Inflammatory macrophage treated with lipopolysaccharide for 4 hours (primary cell): ENCODE results near the gene SULT1E1.
"Not testable (repeated sequence)": the region's sequence is repeated elsewhere in the genome, so short reads cannot be mapped to it uniquely, and the experiment has no call there.

Source experiments
- DNase-seq: peaks from one replicate; pipeline ENCODE4 v3.0.0-alpha.2; 2020

Gene SULT1E1

DNA sequence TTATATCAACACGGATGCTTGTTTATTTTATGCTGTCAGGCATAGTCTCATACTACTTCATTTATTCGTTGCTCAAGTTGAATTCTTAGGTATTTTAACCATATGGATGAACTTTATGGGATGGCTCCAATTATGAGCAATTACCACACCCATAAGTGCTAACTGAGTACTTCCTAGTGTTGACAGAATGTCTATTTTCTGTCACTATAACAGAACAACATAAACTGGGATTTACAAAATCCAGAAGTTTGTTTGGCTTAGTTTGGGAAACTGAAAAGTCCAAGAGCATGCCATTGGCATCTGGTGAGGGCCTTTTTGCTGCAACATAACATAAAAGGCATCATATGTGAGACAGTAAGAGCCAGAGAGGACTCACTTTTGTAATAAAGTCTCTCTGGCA is 21.0 kb downstream of the SULT1E1 start:
- DNase-seq: no peak

GRCh38 chr4:69836287-69836686 is 23.7 kb downstream of the SULT1E1 start:
- DNase-seq: no peak

- DNase-seq: no peak
Measured at GRCh38 chr4:69835766-69836165, 24.2 kb downstream of the SULT1E1 start.

- no peak for DNase-seq
Measured at GRCh38 chr4:69833251-69833650, 26.7 kb downstream of the SULT1E1 start.

GRCh38 chr4:69832326-69833030 is 27.5 kb downstream of the SULT1E1 start:
- no peak for DNase-seq

- DNase-seq: peak; percentile 77
Measured at GRCh38 chr4:69831646-69832325, 28.2 kb downstream of the SULT1E1 start.

DNA sequence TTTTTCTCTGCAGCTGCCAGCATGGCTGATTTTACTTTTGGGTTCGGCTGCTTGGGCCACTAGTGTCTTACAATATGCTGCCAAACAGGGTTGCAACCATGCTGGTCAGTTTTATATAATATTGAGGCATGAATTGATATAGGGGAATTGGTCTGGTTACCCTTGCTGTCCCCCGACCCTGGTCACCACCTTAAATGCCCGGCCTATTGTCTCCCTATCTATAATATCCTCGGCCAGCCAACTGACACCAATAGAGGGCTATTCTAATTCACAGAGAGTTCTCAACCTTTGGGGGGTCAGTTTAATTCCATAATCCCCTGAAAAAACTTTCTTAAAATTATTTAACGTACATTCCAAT is 28.7 kb downstream of the SULT1E1 start:
- DNase-seq: no peak

DNA sequence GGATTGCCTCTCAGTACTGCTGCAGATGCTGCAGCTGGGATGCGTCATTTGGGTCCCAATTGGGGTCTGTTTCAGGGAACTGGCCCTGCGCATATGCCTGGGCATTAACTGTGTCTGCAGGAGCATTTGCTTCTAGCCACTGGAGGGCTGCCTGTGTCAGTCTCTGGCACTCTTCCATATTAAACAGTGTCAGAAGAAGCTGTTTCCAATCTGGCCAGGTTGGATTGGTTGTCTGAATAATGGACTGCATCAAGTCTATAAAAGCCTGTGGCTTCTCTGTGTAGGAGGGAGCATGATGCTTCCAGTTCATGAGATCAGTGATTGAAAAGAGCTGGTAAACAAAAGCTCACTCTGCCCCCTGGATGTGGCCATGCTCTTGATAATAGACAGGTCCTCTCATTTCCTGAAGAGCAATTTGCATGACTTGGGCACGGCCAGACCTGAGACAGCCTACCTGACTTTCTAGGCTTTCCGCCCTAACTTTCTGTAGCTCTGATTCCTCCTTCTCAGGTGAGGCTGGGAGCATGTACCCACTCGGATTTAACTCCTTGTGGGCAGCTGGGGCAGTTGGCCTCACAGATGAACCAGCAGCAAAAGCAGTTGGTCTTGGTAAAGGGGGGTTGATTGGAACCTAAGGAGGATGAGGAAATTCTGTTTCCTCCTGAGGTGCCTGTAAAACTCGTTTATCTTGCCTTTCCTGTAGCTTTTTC is 29.2 kb downstream of the SULT1E1 start:
- no peak for DNase-seq

DNA sequence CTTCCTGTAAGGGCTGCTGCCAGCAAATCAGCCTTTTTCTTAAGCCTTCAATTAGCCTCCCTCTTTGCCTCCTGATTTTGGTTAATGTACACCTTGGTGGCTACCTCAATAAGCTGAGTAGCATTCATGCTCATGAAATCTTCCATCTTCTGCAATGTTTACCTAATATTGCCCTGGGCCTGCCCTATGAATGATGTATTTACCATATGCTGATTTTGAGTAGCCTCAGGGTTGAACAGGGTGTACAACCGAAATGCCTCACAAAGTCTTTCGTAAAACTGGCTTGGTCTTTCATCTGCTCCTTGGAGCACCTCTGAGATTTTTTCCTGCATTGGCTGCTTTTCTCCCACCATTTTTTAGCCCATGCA is 29.8 kb downstream of the SULT1E1 start:
- DNase-seq: no peak

DNA sequence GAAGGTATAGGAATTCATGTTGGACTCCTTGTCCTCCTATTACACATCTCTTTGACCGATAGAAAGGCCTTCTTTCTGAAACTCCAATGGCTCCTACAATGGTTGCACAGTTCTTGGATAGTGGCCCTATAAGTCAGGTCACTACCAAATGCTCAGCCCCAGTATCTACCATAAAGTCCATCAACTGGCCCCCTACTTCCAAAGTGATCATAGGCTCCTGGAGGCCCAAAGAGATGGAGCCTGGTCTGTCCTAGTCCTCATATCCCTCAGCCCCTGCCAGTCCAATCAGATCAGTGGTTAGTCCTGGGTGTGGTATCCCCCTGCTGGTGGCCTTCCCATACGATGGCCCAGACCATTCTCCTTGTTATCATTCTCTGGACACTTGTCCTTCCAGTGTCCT is 30.3 kb downstream of the SULT1E1 start:
- no peak for DNase-seq

- DNase-seq: no peak
Measured at GRCh38 chr4:69828828-69829227, 31.1 kb downstream of the SULT1E1 start.

DNA sequence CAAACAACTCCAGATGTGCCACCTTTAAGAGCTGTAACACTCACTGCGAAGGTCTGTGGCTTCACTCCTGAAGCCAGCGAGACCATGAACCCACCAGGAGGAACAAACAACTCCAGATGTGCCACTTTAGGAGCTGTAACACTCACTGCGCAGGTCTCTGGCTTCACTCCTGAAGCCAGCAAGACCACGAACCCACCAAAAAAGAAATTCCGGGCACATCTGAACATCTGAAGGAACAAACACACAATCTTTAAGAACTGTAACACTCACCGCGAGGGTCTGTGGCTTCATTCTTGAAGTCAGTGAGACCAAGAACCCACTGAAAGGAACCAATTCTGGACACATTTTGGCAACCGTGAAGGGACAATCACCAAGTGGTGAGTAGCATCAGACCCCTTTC is 34.9 kb downstream of the SULT1E1 start:
- not testable (repeated sequence) for DNase-seq

DNA sequence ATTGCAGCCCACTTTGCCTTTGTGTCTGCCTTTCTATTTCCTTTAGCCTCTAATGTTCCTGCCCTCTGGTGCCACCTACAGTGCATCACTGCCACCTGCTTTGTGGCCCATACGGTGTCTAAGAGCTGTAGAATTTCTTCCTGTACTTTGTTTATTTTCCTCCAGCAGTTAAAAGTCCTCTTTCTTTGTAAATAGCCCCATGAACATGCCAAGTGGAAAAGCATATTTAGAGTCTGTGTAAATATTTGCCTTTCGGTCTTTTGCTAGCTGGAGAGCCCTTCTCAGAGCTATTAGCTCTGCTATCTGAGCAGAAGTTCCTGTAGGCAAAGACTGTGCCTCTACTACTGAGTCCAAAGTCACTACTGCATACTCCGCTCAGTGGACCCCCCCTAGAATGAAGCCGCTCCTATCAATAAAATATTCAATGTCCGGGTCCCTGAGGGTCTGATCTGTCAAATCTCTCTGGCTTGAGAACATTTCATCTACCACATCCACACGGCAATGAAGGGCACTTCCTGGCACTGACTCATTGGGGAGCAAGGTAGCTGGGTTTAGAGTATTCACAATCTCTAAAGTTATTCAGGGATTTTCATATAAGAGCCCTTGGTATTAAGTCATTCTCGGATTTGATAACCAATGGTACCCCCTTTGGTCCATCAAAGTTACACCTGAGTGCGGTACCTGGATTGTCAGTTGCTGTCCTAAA is 36.3 kb downstream of the SULT1E1 start:
- DNase-seq: peak; percentile 35

DNA sequence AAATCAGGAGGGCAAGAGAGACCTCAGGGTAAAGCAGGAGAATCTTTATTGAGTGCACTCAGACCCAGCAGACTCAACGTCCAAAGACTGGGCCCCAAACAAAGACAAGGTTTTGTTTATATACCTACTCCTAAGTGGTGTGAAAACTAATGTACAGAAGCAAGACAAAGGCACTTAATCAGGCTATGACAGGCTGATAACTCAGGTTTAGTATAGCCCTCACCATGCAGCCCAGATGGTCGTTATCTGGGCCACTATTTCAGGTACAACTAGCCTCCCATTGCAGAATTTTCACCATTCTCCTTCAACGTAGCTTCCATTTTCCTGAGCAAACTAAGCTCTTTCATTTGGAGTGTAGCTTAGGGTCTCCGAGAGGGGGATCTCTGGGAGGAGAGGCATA is 36.9 kb downstream of the SULT1E1 start:
- DNase-seq: no peak

DNA sequence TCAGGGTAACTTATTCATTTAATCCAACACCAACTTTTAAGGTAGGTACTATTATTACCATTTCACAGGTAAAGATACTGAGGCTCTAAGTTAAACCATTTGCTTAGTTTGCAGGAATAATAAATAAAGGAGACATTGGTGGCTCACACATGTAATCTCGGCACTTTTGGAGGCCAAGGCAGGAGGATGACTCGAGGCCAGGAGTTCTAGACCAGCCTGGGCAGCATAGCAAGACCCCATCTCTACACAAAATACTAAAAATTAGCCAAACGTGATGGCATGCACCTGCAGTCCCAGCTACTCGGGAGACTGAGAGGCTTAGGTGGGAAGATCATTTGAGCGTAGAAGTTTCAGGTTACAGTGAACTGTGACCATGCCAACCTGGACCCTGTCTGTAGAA is 37.7 kb downstream of the SULT1E1 start:
- DNase-seq: no peak

DNA sequence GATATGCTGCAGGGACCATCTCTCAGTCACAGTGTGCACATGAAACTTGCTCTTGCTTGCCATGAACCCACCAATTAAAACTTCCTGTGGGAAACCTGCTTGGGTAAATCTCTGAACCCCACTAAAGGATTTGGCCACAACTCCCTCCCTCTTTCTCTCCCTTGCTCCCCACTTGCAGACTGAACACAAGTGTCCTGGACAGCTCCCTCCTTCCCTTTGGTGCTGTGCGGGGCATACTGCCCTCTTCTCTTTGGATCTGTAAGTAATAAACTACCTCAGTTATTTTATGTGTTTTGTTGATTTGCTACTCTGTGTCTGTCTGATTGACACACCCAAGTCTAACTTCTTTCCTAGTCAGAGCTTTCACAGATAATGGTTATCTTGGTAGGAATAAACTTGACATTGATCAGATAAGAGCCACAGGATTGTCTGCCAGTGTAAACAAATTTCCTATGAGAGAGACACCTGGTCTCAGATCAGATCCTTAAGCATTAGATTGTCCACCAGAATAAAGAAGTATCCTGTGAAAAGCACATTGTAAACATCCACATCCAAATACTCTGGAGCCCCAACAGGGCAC is 41.8 kb downstream of the SULT1E1 start:
- no peak for DNase-seq

DNA sequence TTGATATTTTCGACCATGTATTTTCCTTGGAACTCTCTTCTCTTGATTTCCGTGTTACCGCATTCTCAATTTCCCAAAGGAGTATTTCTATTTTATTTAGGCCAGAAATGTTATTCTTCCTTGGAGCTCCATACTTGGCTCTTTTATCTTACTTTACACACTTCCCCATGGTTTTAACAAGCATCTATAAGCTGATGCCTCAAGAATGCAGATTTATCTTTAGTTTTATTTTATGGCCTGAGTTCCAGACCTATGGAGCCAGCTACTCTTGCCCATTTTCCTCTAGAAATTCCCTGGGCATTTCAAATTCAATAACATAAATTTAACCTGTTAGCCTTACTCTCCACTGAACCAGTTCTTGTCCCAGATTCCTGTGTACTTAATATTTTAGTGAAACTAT is 43.7 kb downstream of the SULT1E1 start:
- DNase-seq: no peak

- no peak for DNase-seq
Measured at GRCh38 chr4:69813628-69814027, 46.3 kb downstream of the SULT1E1 start.

- DNase-seq: no peak
Measured at GRCh38 chr4:69811166-69811565, 48.8 kb downstream of the SULT1E1 start.

- no peak for DNase-seq
Measured at GRCh38 chr4:69800599-69800998, 59.3 kb downstream of the SULT1E1 start.

- DNase-seq: no peak
Measured at GRCh38 chr4:69799337-69799736, 60.6 kb downstream of the SULT1E1 start.

DNA sequence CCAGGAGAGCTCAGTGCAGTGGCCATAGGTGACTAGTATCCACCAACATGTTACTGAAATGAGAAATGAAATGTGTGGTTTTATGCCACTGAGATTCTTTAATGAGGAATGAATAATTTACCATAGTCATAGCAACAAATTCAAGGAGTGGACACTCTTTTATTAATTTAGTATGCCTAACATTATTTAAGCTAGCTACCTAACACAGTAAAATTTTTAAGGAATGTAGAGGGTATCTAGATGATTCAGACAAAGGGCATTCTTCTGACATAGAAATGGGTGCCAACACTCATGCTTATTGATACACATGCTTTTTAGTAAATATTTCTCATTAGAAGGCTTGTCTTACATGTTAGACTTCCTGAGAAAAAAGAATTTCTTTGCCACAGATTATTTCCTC is 66.2 kb downstream of the SULT1E1 start:
- no peak for DNase-seq
